SK-MEL-5 (cell line): ENCODE data around the gene DNASE2B. TPM values are rescaled to one million over a fixed set of nuclear protein-coding genes. Genes with fewer than 3 reads are reported as not detected.
A peak's percentile ranks its signal among the peaks of the same experiment; 100 is the strongest.

Experiments
- DNase-seq: peaks from one replicate; pipeline ENCODE4 v3.0.0-alpha.2; 2016; ENCODE audit warnings: low read depth, low spot score
- in situ Hi-C: cut with HindIII; loops from 2 replicates; pipeline ENCODE4 v1.10.0; 2016; ENCODE audit warnings: low sequenced_read_pairs, high pct_unique_total_duplicates, low pct_unique_long_range_greater_than_20kb
- total RNA-seq: library from RNA; depleted of rRNA; stranded (reverse); fragments of >200 nt; shearing (Covaris generic); gene quantifications from 2 replicates; pipeline ENCODE4 v1.2.3, GENCODE V29; 2014

The DNASE2B gene
- total RNA-seq, 1 experiment from 2014 or later: 0.18 TPM

DNA sequence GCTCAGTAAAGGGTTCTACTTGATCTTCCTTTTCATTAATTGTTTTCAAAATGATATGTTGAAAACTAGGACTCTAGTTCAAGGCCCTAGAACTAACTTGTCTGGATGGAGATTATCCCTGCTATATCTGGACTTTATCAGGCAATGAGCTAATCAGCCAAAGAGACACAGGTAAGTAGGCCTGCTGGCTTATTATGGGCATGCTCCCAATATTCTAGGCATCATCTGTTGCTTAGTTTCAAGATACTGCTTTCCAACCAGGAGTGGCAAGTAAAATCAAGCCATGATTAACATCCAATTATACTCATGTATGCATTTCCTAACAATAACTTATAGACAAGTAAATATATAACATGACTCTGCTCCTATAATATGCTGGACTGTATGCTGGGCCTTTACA is 4.2 kb downstream of the DNASE2B start:
- in situ Hi-C loops: no loop called here
- DNase-seq: no peak

- DNase-seq: no peak
- in situ Hi-C loops: no loop called here
Measured at GRCh38 chr1:84403347-84403746, 5.1 kb downstream of the DNASE2B start.

DNA sequence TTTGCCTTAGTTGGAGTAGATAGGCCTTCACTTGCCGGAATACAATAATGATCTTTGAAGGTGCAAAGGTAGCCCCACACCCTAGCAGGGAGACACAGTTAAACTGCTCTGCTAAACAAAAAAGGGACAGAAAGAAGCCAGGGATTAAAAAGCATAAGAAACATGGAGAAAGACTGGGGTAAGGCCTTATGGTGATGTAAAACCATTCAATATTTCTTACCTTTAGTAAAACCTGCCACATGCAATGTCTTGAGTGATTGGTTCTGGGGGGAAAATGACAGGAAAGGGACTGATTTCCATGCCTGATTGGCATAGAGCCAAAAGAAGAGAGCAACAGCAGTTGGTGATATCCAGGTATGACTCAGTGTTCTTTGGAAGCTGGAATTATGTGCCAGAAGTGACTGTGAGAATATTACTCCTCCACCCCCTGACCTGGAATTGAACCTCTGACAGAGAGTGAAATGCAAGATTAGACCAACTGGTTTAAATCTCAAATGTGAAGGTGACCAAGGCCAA is 8.1 kb downstream of the DNASE2B start:
- DNase-seq: no peak
- in situ Hi-C loops: no loop called here

DNA sequence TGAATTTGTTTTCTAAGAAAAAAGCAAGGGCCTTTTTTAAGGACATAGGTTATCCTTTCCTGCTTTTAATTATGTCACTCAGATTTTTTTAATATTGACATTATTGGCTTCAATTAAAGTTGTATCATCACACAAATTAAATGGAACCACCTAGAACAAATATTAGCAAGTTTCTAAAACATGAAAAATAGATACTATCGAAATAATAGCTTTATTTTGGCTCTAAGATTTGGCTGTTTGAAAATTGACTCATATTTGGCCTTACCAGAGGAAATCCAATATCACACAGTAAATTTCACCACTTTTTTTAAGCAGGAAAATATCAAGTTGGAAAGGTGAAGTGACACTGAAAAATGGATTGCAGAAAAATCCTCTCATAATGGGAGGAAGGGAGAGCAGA is 9.2 kb downstream of the DNASE2B start:
- DNase-seq: no peak
- in situ Hi-C loops: no loop called here

DNA sequence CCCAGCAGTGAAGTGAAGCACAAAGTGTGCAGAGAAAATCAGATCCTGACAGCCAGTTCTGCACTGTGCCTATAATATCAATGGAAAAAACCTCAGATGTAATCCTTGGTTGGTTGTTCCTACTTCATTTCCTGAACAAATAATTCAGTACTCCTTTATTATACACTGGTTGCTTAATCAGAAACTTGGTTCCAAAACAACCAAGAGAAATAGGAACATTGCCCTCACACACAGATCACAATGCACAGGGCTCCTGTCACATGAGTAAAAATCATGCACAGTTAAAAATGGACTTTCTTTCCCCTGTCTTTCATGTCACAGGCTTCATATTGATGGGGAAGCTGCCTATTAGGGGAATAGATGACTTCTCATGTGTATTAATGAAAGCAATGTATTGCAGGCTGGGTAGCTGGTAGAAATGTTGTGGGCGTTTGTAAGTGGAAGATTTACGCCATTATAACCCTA is 9.7 kb downstream of the DNASE2B start:
- in situ Hi-C loops: no loop called here
- peak; percentile 43 for DNase-seq

GRCh38 chr1:84409888-84410287 is 11.6 kb downstream of the DNASE2B start:
- no peak for DNase-seq
- in situ Hi-C loops: no loop called here

DNA sequence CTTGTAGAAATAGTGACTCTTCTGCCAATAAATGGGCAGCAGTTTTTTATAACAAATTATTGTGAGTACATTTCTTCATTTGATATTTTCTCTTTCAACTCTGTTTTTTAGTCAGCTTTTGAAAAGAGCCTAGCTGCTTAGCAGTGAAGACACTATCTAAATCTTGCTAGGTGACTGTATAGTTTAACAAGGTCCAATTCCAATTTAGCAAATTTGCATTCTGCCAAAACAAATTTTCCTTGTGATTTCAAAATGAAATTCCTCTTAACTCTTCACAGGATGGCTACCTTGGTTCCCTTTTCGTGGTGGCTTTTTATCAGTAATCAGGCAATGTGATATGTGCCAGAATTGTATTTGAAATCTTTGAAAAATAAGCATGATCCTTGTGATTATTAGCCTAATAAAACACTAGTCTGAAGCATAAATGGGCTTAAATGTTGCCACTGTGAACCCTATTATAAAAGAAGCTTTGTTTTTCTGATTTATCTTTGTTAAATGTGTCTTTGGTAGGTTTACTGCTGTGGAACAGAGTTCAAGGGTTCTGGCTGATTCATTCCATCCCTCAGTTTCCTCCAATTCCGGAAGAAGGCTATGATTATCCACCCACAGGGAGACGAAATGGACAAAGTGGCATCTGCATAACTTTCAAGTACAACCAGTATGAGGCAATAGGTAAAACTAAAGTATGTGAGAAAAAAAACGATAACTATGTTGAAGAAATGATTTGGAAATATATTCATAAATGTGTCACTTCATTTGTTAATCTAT is 12.2 kb downstream of the DNASE2B start:
- DNase-seq: no peak
- in situ Hi-C loops: no loop called here

- no peak for DNase-seq
- in situ Hi-C loops: no loop called here
Measured at GRCh38 chr1:84412316-84412942, 14.1 kb downstream of the DNASE2B start.

DNA sequence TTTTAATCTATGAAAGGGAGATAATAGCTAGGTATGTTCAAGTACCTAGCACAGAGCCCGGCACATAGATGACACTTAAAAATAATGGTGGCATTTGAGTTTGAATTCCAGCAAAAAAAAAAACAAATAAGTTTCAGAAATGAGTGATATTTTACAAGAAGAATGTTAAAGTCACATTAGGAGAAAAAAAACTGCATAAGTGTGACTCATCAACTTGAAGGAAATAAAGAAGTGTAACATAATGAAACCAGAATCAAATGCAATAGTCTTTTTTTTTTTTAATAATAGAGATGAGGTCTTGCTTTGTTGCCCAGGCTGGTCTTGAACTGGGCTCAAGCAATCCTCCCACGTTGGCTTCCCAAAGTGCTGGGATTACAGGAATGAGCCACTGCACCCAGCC is 17.1 kb downstream of the DNASE2B start:
- in situ Hi-C loops: no loop called here
- DNase-seq: no peak

GRCh38 chr1:84422909-84423308 is 24.6 kb downstream of the DNASE2B start:
- no peak for DNase-seq
- in situ Hi-C loops: no loop called here

GRCh38 chr1:84424513-84425149 is 26.3 kb downstream of the DNASE2B start:
- in situ Hi-C loops: loop anchor here (25.0 kb wide), 1 partner anchor 188 kb away; no protein-coding TSS in a partner anchor
- DNase-seq: no peak

DNA sequence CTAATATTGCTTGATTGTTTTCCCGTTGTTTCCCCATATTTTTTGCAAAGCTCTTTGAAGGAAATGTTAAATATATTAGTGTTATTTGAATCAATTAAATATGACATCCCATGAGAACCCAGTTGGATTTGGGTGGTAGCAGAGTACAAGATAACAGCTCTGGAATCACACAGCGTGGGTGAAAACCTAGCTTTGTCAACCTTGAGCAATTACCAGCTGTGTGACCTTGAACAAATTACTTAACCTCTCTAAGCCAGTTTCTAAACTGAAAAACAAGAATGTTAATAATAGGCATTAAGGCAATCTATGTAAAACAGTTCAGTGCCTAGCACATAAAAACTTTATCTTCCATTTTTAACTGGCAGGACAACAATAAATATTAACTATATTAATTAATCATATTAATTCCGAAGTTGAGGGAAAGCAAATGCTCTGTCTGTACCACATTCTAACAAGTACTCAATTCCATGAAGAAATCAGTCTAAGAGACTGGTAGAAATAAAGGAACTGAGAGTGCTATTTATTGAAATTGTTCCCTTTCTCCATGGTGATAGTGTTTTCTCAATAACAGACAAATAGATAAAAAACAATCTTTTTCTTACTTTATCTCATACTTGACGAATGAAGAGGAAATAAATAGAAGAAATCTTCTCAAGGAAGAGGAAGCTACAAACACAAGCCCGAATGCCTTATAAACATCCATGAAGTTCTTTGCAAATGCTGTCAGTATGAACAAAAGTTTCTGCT is 27.0 kb downstream of the DNASE2B start:
- no peak for DNase-seq
- in situ Hi-C loops: loop anchor here (25.0 kb wide), 1 partner anchor 187 kb away; no protein-coding TSS in a partner anchor

GRCh38 chr1:84426376-84426775 is 28.1 kb downstream of the DNASE2B start:
- DNase-seq: no peak
- in situ Hi-C loops: loop anchor here (25.0 kb wide), 1 partner anchor 186 kb away; no protein-coding TSS in a partner anchor

DNA sequence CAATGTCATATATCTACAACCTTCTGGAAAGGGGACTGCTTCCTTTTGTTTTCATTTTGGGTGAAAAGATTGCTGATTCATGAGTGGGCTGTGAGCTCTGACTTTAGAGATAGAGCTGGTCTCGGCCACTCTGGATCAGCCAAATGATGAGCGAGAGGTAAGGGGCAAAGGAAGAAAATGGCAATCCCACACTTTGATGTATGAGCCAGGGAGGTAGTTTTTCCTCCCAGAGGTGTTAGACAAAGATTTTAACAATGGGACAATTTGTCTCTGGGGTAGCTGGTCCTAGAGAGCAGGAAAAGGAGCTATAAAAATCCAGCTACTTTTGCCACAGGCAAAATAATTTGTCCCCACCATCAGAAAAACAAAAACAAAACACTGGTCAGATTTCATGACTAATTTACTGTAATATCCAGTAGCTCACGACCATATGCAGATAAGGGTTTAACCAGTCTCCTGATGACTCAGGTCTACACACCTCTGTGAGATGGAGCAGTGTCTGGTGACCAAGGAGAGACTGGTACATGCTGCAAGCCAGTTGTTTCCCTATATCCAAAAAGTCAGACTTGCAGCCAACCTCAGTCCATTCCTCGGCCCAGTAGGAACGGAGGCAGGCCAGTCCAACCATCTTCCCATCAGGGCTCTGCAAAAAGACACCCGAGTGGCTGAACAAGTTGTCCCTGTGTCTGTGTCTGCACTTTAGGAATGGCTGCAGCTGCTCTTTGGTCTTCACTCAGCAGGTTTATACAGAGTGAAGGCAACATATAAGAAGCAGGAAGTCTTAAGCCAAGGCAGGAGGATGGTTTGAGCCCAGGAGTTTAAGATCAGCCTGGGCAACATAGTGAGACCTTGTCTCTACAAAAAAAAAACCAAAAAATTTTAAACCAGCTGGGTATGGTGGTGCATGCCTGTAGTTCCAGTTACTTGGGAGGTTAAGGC is 29.2 kb downstream of the DNASE2B start:
- in situ Hi-C loops: loop anchor here (25.0 kb wide), 1 partner anchor 185 kb away; no protein-coding TSS in a partner anchor
- no peak for DNase-seq

DNA sequence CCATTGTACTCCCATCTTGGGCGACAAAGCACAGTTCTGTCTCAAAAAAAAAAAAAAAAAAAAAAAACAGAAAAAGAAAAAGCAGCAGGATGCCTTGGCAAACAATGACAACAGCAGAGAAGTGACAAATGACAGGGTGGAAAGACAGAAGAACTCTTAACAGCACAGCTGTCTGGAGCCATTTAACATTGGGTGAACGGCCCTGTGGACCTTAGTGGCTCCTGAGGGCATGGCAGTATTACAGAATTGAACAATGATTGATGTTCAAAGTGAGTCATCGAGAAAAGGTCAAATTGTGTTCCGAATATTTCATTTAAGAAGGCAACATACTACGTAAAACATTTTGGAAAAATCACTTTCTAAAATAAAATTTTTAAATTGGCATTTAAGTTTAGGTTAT is 30.0 kb downstream of the DNASE2B start:
- in situ Hi-C loops: loop anchor here (25.0 kb wide), 1 partner anchor 184 kb away; no protein-coding TSS in a partner anchor
- DNase-seq: no peak

- in situ Hi-C loops: loop anchor here (25.0 kb wide), 1 partner anchor 183 kb away; no protein-coding TSS in a partner anchor
- DNase-seq: no peak
Measured at GRCh38 chr1:84429231-84429630, 30.9 kb downstream of the DNASE2B start.
